Mesendoderm (in vitro differentiated cells): ENCODE results near the gene SHC2.

Experiments
- DNase-seq: peaks from one replicate; pipeline ENCODE4 v3.0.0; 2013
- H2AK5ac ChIP-seq: 2 replicates; pipeline ENCODE4 v1.6.1; 2013; ENCODE audit warnings: low read length, inconsistent platforms
- H2BK120ac ChIP-seq: 2 replicates; pipeline ENCODE4 v1.6.1; 2013; ENCODE audit warnings: low read depth, mild to moderate bottlenecking, low read length, moderate library complexity, mixed read lengths
- H2BK15ac ChIP-seq: replicated peaks from 2 replicates; pipeline ENCODE4 v1.6.1; 2013; ENCODE audit warnings: low read depth, mild to moderate bottlenecking, moderate library complexity
- H2BK5ac ChIP-seq: 2 replicates; pipeline ENCODE4 v1.6.1; 2013; ENCODE audit warnings: low read length, inconsistent platforms
- H3K18ac ChIP-seq: 2 replicates; pipeline ENCODE4 v1.6.1; 2013; ENCODE audit warnings: mild to moderate bottlenecking, low read length, mixed read lengths
- H3K23ac ChIP-seq: one replicate; pipeline ENCODE4 v1.6.1; 2013; ENCODE audit warnings: low read length
- H3K27ac ChIP-seq: 2 replicates; pipeline ENCODE4 v1.5.1; 2013; ENCODE audit warnings: low read depth, mild to moderate bottlenecking, inconsistent platforms, low read length, moderate library complexity
- H3K27me3 ChIP-seq: 2 replicates; pipeline ENCODE4 v1.6.1; 2013; ENCODE audit warnings: low read length, control low read depth, mild to moderate bottlenecking, inconsistent platforms; ENCODE audit not compliant: insufficient read depth, poor library complexity
- H3K36me3 ChIP-seq: 2 replicates; pipeline ENCODE4 v1.6.1; 2013; ENCODE audit warnings: low read length, inconsistent platforms; ENCODE audit not compliant: control insufficient read depth, insufficient read depth
- H3K4ac ChIP-seq: one replicate; pipeline ENCODE4 v1.6.1; 2013; ENCODE audit warnings: low read depth, mild to moderate bottlenecking, low read length, moderate library complexity
- H3K4me1 ChIP-seq: 2 replicates; pipeline ENCODE4 v1.6.1; 2013; ENCODE audit warnings: low read depth, low read length, inconsistent platforms; ENCODE audit not compliant: control insufficient read depth
- H3K4me2 ChIP-seq: 2 replicates; pipeline ENCODE4 v1.6.1; 2013; ENCODE audit warnings: low read length
- H3K4me3 ChIP-seq: 2 replicates; pipeline ENCODE4 v1.5.1; 2013; ENCODE audit warnings: mild to moderate bottlenecking, low read length
- H3K56ac ChIP-seq: one replicate; pipeline ENCODE4 v1.6.1; 2013; ENCODE audit warnings: low read length
- H3K79me1 ChIP-seq: 2 replicates; pipeline ENCODE4 v1.6.1; 2013; ENCODE audit warnings: low read length, inconsistent platforms
- H3K79me2 ChIP-seq: 2 replicates; pipeline ENCODE4 v1.6.1; 2013; ENCODE audit warnings: mild to moderate bottlenecking, low read length; ENCODE audit not compliant: control insufficient read depth, insufficient read depth
- H3K9ac ChIP-seq: 2 replicates; pipeline ENCODE4 v1.6.1; 2013; ENCODE audit warnings: low read length, inconsistent platforms
- H4K5ac ChIP-seq: one replicate; pipeline ENCODE4 v1.6.1; 2013; ENCODE audit warnings: low read length
- H4K8ac ChIP-seq: one replicate; pipeline ENCODE4 v1.6.1; 2013; ENCODE audit warnings: low read depth, mild to moderate bottlenecking, control low read depth, low read length, moderate library complexity
- whole genome bisulfite sequencing: extraction: QIAGEN DNeasy Blood & Tissue Kit; methylation state at CpG from one replicate; pipeline ENCODE4 v1.1.7; 2013; ENCODE audit warnings: low lambda C conversion rate, missing lambda C conversion rate; ENCODE audit not compliant: insufficient coverage; ENCODE audit errors: extremely low coverage; 5-methylcytosine and 5-hydroxymethylcytosine counted together
- small RNA-seq: library from polyadenylated mRNA; stranded (forward); fragments of <200 nt; extraction: miRNeasy Mini kit (QIAGEN cat#:217004); gene quantifications from one replicate; pipeline ENCODE3, GENCODE V24; 2013; ENCODE audit not compliant: insufficient read depth

Gene SHC2

GRCh38 chr19:367561-367960 is 93.3 kb downstream of the SHC2 start:
- Histone ChIP-seq H3K4me1 (no peaks in the 10 kb centered on the region), H2BK5ac (no peak overlapping the region), H3K79me2 (no peaks in the 10 kb centered on the region), H3K36me3 (no peaks in the 10 kb centered on the region), H3K23ac (no peak overlapping the region), H3K27ac (no peak overlapping the region), H3K4me3 (no peak overlapping the region), H2AK5ac (no peak overlapping the region), H3K9ac (no peak overlapping the region), H4K8ac (no peak overlapping the region), H2BK15ac (no peak overlapping the region), H3K18ac (no peak overlapping the region), H3K79me1 (no peaks in the 10 kb centered on the region), H3K56ac (no peak overlapping the region), H3K4ac (no peak overlapping the region), H3K4me2 (no peak overlapping the region), H2BK120ac (no peak overlapping the region), H3K27me3 (no peaks in the 10 kb centered on the region), H4K5ac (no peak overlapping the region)
- WGBS: no CpG with 5 or more reads among the region's 14 CpGs
- no peak for DNase-seq

DNA sequence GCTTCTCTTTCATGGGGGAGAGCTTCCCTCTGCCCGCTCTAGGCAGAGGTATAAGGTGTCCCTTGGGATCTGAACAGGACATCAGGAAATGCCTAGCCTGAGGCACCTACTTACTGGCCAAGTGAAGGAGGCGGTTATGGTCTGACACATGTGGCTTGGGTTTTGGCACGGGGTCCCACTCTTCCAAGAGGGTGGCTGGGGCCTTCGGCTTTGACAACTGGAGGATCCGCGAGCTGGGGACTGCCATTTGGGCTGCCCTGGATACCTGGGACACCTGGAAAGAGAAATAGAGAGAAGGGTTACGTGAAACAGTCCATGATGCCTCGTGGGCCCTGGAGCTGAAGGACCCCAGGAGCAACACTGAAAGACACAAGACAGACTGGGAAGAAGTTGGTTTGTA is 93.9 kb downstream of the SHC2 start:
- H3K23ac ChIP-seq: no peak overlapping the region
- no peak for DNase-seq
- no peaks in the 10 kb centered on the region for H3K36me3 ChIP-seq
- H3K18ac ChIP-seq: no peak overlapping the region
- no peak overlapping the region for H3K4ac ChIP-seq
- no peak overlapping the region for H3K4me3 ChIP-seq
- no peaks in the 10 kb centered on the region for H3K79me1 ChIP-seq
- H2BK120ac ChIP-seq: no peak overlapping the region
- H2AK5ac ChIP-seq: no peak overlapping the region
- no peak overlapping the region for H4K8ac ChIP-seq
- H3K27me3 ChIP-seq: no peaks in the 10 kb centered on the region
- no peak overlapping the region for H4K5ac ChIP-seq
- no peak overlapping the region for H3K56ac ChIP-seq
- no peak overlapping the region for H2BK5ac ChIP-seq
- H3K79me2 ChIP-seq: no peaks in the 10 kb centered on the region
- H3K9ac ChIP-seq: no peak overlapping the region
- no peak overlapping the region for H2BK15ac ChIP-seq
- WGBS: no CpG with 5 or more reads among the region's 8 CpGs
- H3K4me2 ChIP-seq: no peak overlapping the region
- no peak overlapping the region for H3K27ac ChIP-seq
- H3K4me1 ChIP-seq: no peaks in the 10 kb centered on the region

Small RNA genes within 50 kb of the gene (small RNA-seq; reads per million reads assigned to genes)
- 0.54 reads per million for gene RNA5SP462
